ACC112 (cell line): Measurements from ENCODE around the gene ITGB3BP.
"Not testable (repeated sequence)": the region's sequence is repeated elsewhere in the genome, so short reads cannot be mapped to it uniquely, and the experiment has no call there.

Experiments
- H2AFZ ChIP-seq: fragments of 200-600 bp; sonication (generic); one replicate; pipeline ENCODE4 v1.6.0; 2017; ENCODE audit warnings: antibody characterized with exemption, low read length; ENCODE audit not compliant: unreplicated experiment
- H3K27ac ChIP-seq: fragments of 200-600 bp; sonication (generic); 2 replicates; pipeline ENCODE4 v1.5.1; 2014; ENCODE audit warnings: low read depth, mild to moderate bottlenecking, antibody characterized with exemption, low read length, moderate library complexity
- H3K27me3 ChIP-seq: fragments of 200-600 bp; sonication (generic); 2 replicates; pipeline ENCODE4 v1.6.1; 2014; ENCODE audit warnings: mild to moderate bottlenecking, antibody characterized with exemption, low read length, moderate library complexity, mixed read lengths; ENCODE audit not compliant: insufficient read depth
- H3K36me3 ChIP-seq: fragments of 200-600 bp; sonication (generic); 2 replicates; pipeline ENCODE4 v1.6.1; 2016; ENCODE audit warnings: mild to moderate bottlenecking, antibody characterized with exemption, low read length, moderate library complexity, mixed read lengths; ENCODE audit not compliant: insufficient read depth
- H3K4me1 ChIP-seq: fragments of 200-600 bp; sonication (generic); one replicate; pipeline ENCODE4 v1.6.1; 2016; ENCODE audit warnings: low read length, mixed read lengths; ENCODE audit not compliant: insufficient read depth, unreplicated experiment, control insufficient read depth
- H3K4me3 ChIP-seq: fragments of 200-600 bp; sonication (generic); 2 replicates; pipeline ENCODE4 v1.5.1; 2014; ENCODE audit warnings: mild to moderate bottlenecking, low read depth, low read length
- H3K79me2 ChIP-seq: fragments of 200-600 bp; sonication (generic); one replicate; pipeline ENCODE4 v1.6.0; 2016; ENCODE audit warnings: low read length; ENCODE audit not compliant: control insufficient read depth, unreplicated experiment, insufficient read depth

The ITGB3BP gene

GRCh38 chr1:63522891-63523728 lies at the start of gene ITGB3BP, which contains the start of gene EFCAB7:
Gene ITGB3BP (minus strand): TSS chr1:63523225. CDS start chr1:63523133, 92 bp downstream.
Gene EFCAB7 (plus strand): TSS chr1:63523525. CDS start chr1:63525573, 2,048 bp downstream.
- Histone ChIP-seq H3K27me3 (no peaks in the 10 kb centered on the region), H3K79me2 (peaks cover 39% of the 10 kb centered on the region), H3K4me3 (peak within 1 kb of the TSS; percentile 88), H3K36me3 (0 out of 2 replicates have a peak, but pooled peaks cover 3% of the 10 kb centered on the region), H2AFZ (peak within 1 kb of the TSS; percentile 99), H3K27ac (peak within 1 kb of the TSS; percentile 91), H3K4me1 (peaks cover 16% of the 10 kb centered on the region)

- H2AFZ ChIP-seq: not testable (repeated sequence)
These were observed 49.7 kb upstream of the ITGB3BP start for GRCh38 chr1:63572686-63573085.

GRCh38 chr1:63569640-63570316 lies 46.8 kb upstream of the ITGB3BP start:
- Histone ChIP-seq H3K27me3 (no peaks in the 10 kb centered on the region), H3K36me3 (no peaks in the 10 kb centered on the region), H2AFZ (no peak overlapping the region), H3K79me2 (no peaks in the 10 kb centered on the region), H3K27ac (no peak overlapping the region), H3K4me1 (no peaks in the 10 kb centered on the region), H3K4me3 (no peak overlapping the region)

More at GRCh38 chr1:63572686-63573085, 49.7 kb upstream of the ITGB3BP start:
- H3K4me3 ChIP-seq, H3K27ac ChIP-seq, H3K27me3 ChIP-seq, H3K79me2 ChIP-seq, H3K36me3 ChIP-seq, H3K4me1 ChIP-seq: not testable (repeated sequence)

- no peaks in the 10 kb centered on the region for H3K27me3 ChIP-seq
- H2AFZ ChIP-seq: no peak overlapping the region
- no peak overlapping the region for H3K4me3 ChIP-seq
- H3K4me1 ChIP-seq: no peaks in the 10 kb centered on the region
- no peak overlapping the region for H3K27ac ChIP-seq
- H3K79me2 ChIP-seq: no peaks in the 10 kb centered on the region
- no peaks in the 10 kb centered on the region for H3K36me3 ChIP-seq
These were observed 46.0 kb upstream of the ITGB3BP start for GRCh38 chr1:63569068-63569467.

GRCh38 chr1:63563745-63564144 lies 40.7 kb upstream of the ITGB3BP start:
- H3K27me3 ChIP-seq: no peaks in the 10 kb centered on the region

GRCh38 chr1:63559357-63559756 lies 36.3 kb upstream of the ITGB3BP start:
- no peaks in the 10 kb centered on the region for H3K36me3 ChIP-seq
- H3K27me3 ChIP-seq: no peaks in the 10 kb centered on the region
- H3K27ac ChIP-seq: no peak overlapping the region
- H3K4me1 ChIP-seq: peaks cover 3% of the 10 kb centered on the region
- no peak overlapping the region for H3K4me3 ChIP-seq
- H3K79me2 ChIP-seq: no peaks in the 10 kb centered on the region
- no peak overlapping the region for H2AFZ ChIP-seq

More at GRCh38 chr1:63563745-63564144, 40.7 kb upstream of the ITGB3BP start:
- no peaks in the 10 kb centered on the region for H3K4me1 ChIP-seq
- H2AFZ ChIP-seq: no peak overlapping the region
- H3K4me3 ChIP-seq: no peak overlapping the region
- H3K27ac ChIP-seq: no peak overlapping the region
- no peaks in the 10 kb centered on the region for H3K36me3 ChIP-seq
- no peaks in the 10 kb centered on the region for H3K79me2 ChIP-seq

GRCh38 chr1:63557365-63557987 lies 34.5 kb upstream of the ITGB3BP start:
- peaks cover 3% of the 10 kb centered on the region for H3K4me1 ChIP-seq
- H3K27me3 ChIP-seq: no peaks in the 10 kb centered on the region
- H3K36me3 ChIP-seq: no peaks in the 10 kb centered on the region
- H3K4me3 ChIP-seq: no peak overlapping the region
- peak overlapping the region; percentile 48 for H2AFZ ChIP-seq
- H3K27ac ChIP-seq: no peak overlapping the region
- H3K79me2 ChIP-seq: no peaks in the 10 kb centered on the region

GRCh38 chr1:63555480-63555879 lies 32.5 kb upstream of the ITGB3BP start:
- H3K27ac ChIP-seq: no peak overlapping the region

GRCh38 chr1:63548877-63549276 lies 25.9 kb upstream of the ITGB3BP start:
- Histone ChIP-seq H3K4me1 (peaks cover 14% of the 10 kb centered on the region), H2AFZ (no peak overlapping the region), H3K36me3 (no peaks in the 10 kb centered on the region), H3K27ac (no peak overlapping the region), H3K4me3 (no peak overlapping the region), H3K79me2 (no peaks in the 10 kb centered on the region), H3K27me3 (no peaks in the 10 kb centered on the region)

More at GRCh38 chr1:63555480-63555879, 32.5 kb upstream of the ITGB3BP start:
- Histone ChIP-seq H3K4me3 (no peak overlapping the region), H3K79me2 (no peaks in the 10 kb centered on the region), H2AFZ (no peak overlapping the region), H3K4me1 (peaks cover 3% of the 10 kb centered on the region), H3K27me3 (no peaks in the 10 kb centered on the region), H3K36me3 (no peaks in the 10 kb centered on the region)

- Histone ChIP-seq H3K4me3 (no peak overlapping the region), H3K36me3 (no peaks in the 10 kb centered on the region), H3K27me3 (no peaks in the 10 kb centered on the region), H2AFZ (no peak overlapping the region), H3K4me1 (peaks cover 14% of the 10 kb centered on the region), H3K27ac (peak overlapping the region; percentile 92), H3K79me2 (no peaks in the 10 kb centered on the region)
These were observed 25.3 kb upstream of the ITGB3BP start for GRCh38 chr1:63548303-63548702.
